Activated CD8-positive, alpha-beta memory T cell treated with anti-CD3 and anti-CD28 coated beads for 1 hour (primary cell): Measurements from ENCODE around the gene GNAL.

ENCODE experiments used
- DNase-seq, 2 donors: peaks; one replicate each; pipeline ENCODE4 v3.0.0-alpha.2; 2020; ENCODE audit warnings: low read depth in 1 of 2; ENCODE audit errors: extremely low read depth in 1 of 2

Gene GNAL

GRCh38 chr18:11719621-11720020 lies 30.6 kb downstream of the GNAL start:
- DNase-seq = no peak

- no peak for DNase-seq
Measured at GRCh38 chr18:11721720-11722119, 32.7 kb downstream of the GNAL start.

DNA sequence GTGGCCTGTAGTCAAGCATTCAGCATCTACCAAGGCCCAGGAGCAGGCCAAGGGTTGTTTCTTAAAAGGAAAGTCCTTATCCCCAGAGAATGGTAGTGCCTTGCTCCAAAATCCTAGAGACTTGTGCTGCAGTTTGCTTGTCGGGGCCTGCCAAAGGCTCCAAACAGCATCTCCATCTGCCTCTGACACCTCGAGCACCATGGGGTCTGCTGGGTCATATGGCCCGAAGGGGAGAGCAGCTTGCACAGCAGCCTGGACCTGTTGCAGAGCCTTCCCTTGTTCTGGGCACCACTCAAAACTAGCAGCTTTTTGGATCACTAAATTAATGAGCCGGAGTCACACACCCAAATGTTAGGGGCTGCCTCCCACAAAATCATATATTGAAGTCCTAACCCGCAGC lies 35.7 kb downstream of the GNAL start:
- no peak for DNase-seq

- DNase-seq = no peak
Measured at GRCh38 chr18:11726556-11726955, 37.5 kb downstream of the GNAL start.

- DNase-seq = no peak
Measured at GRCh38 chr18:11728249-11728648, 39.2 kb downstream of the GNAL start.

DNA sequence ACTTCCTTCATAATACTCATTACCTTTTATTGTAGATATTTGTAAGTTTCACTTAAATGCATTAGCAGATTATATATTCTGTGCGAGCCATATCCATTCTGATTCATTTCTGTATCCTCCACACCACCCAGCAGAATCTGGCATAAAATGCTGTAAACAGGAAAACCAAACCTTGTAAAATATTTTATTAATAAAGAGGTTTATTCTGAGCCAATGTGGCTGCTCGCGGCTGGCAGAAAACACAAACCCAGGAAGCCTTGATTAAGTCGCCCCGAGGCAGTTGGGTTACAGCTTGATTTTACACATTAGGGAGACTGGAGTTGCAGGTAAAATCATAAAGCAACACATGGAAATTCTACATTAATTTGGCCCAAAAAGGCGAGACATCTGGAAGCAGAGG lies 40.5 kb downstream of the GNAL start:
- DNase-seq = no peak

- DNase-seq = peak; percentile 8 to 48
Measured at GRCh38 chr18:11733031-11733430, 44.0 kb downstream of the GNAL start.

GRCh38 chr18:11736656-11737055 lies 47.6 kb downstream of the GNAL start:
- no peak for DNase-seq

DNA sequence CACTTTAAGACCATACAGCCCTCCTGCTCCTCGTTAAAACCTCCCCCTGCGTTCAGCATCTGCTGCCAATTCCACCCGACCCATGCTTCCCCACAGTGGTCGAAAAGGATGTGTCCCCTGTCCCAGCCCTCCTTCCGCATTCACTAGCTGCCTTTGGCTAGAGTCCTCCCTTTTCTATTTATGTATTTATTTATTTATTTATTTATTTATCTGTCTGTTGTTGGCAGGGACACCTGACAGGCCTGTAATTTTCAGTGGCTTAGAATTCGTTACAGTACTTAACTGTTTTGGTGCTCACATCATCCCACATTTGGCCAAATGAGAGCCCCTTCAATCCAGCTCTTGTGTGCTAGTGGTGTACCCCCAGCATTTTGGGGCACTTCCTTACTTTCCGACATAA lies 50.8 kb downstream of the GNAL start:
- DNase-seq = no peak

GRCh38 chr18:11740461-11740860 lies 51.4 kb downstream of the GNAL start:
- no peak for DNase-seq

DNA sequence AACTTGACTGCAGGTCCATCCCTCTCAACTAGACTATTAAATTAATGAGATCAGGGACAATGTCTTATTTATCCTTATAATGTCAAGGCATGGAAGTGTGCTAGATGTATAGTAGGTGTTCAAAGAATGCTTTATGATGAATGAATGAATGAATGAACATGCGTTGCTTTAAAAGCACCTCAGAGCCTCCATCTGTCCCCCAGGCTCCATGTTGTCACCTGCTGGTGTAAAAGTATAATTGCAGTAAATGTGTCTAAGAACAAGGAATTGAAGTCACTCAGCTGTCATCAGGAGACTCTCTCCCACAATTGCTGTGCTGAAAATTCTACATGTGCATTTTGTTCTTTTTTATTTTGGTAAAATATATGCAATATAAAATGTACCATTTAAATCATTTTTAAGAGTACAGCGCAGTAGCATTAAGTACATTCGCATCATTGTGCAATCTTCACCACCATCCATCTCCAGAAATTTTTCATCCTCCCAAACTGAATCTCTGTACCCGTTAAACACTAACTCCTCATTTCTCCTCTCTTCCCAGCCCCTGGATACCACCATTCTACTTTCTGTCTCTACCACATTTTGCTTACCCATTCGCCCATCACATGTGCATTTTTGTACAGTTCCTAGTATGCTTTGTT lies 52.6 kb downstream of the GNAL start:
- DNase-seq = no peak

DNA sequence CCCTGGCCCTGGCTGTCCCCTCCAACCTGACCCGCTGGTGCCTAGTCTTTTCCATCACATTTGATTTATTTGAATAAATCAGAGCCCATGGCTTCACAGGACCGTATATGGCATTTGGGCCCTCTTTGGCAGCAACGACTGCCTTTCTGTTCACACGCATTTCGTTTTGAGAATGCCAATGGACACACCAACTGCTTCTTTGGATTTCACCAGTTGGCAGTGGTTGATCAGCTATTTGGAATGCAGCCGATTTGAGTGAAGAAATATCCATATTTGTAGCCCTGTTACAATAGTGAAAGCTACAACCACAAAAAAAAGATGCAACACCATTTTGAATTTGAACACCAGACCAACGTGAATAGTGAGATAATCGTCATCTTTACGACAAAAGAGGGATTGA lies 56.5 kb downstream of the GNAL start:
- no peak for DNase-seq

DNA sequence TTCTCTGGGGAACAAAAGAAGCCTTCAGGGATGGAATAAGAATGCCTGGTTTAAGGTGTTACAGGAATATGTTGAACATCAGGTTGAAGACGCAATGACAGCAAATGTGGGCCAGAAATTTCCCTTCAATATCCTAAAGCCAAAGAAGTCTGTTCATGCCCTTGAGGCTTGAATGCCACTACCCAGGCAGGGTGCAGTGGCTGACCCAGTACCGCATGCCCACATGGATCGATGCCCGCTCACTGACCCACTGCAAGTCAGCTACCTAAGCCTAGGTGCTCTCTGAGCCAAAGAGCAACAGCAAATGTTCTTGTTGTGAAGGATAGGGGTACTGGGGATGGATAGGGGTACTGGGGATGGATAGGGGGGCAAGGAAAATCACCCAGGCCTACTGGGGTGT lies 58.2 kb downstream of the GNAL start:
- no peak for DNase-seq

DNA sequence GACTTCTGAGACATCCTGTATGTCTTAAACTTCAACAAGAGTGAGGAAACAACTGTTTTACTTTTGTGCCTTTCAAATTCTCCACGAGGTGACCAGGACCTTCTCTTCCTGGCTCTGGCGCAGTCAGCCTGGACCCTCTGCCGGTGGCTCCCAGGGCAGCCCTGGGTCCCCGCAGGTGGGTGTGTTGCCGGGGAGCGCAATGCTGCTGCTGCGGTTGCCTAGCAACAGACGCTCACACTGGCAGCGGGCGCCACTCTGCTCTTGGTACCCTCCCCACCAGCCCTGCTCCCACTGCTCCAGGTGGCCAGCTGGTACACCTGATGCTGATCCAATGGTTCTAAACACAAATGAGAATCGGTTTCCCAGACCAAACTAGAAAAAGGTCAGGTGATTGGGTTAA lies 58.7 kb downstream of the GNAL start:
- no peak for DNase-seq

DNA sequence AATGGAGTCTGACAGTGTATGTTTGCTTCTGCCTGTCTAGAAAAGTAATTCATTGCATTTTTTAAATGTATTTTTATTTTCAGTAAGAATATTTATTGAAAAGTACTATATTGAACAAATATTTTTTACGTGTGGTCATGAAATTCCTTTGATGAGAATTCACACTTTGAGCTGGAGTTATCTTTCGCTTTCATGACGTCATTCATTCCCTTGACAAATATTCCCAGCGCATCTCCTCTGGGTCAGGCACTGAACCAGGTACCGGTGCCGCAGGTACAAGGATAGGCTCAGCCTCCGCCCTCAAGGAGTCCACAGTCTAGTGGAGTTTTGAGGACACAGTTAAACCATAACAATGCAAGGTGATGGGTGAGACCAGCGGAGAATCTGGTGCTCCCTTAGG lies 60.2 kb downstream of the GNAL start:
- DNase-seq = no peak

- DNase-seq = no peak
Measured at GRCh38 chr18:11750171-11750570, 61.1 kb downstream of the GNAL start.

GRCh38 chr18:11750581-11751310 lies 61.7 kb downstream of the GNAL start:
- no peak for DNase-seq

- no peak for DNase-seq
Measured at GRCh38 chr18:11751341-11752115, 62.5 kb downstream of the GNAL start.

DNA sequence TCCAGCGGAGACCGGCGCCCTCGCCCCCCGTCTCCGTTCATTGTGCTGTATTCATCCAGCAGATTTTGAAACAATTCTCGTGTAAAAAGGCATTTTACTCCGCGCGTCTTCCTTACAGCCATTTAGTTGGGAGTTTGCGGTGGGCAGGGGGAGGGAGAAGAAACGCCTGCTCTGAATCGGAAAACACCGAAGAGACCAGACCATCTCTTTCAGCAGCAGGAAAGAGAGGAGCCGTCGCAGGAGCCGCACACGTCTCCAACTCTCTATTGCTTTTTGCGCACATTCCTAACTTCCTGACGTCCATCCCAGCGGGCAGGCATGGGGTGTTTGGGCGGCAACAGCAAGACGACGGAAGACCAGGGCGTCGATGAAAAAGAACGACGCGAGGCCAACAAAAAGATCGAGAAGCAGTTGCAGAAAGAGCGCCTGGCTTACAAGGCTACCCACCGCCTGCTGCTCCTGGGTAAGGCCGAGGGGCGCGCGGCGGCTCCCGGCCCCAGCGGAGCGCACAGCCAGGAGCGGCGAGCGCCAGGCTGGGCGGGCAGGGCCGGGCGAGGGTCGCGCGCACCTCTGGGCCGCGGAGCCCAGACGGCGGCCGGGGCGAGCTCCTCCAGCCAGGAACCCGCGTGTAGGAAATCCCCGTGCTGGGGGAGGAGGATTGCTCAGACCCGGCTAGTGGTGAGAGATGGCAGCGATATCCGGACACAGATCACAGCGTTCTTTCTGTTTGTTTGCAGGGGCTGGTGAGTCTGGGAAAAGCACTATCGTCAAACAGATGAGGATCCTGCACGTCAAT lies 63.2 kb downstream of the GNAL start:
- DNase-seq = no peak

GRCh38 chr18:11754979-11755378 lies 65.9 kb downstream of the GNAL start:
- no peak for DNase-seq

DNA sequence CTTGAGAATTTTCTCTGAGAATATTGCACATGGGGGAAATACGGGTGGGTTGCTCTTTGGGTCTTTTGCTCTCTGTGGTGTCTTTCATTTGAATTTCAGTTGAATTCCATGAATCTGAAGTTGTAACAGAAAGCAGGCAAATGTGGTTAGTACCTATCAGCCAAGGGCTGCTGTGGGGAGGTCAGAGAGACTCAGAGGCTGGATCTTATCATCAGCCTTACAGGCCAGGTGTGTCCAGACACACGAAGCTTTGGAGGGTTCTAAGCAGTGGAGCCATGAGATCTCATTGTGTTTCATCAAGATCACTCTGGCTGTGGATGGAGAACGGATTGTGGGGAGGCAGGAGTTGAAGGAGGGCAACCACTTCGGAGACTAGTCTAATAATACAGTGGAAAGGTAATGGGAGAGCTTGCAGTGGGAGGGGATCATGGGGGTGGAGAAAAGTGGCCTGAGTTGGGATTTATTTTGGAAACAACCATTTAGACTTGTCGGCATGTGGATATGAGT lies 68.1 kb downstream of the GNAL start:
- DNase-seq = no peak
